MCF 10A (cell line): ENCODE results near the gene ST3GAL3. TPM values are rescaled to one million over a fixed set of nuclear protein-coding genes. Genes with fewer than 3 reads are reported as not detected.
A peak's percentile ranks its signal among the peaks of the same experiment; 100 is the strongest.

Experiments
- BruUV-seq: library from RNA; stranded (reverse); fragments of 400-500 nt; replicated peaks from 2 replicates; lab custom pipeline; 2021; lab: Mats Ljungman, UMichigan
- CTCF ChIA-PET: fragments of 300-600 bp; sonication (Branson Sonifier 250); formaldehyde crosslinking; extraction: SDS; loops from one replicate; lab custom pipeline; 2021; ENCODE audit warnings: antibody characterized with exemption, inconsistent platforms; lab: Yijun Ruan, JAX
- POLR2A ChIA-PET: fragments of 300-600, 350-650 bp; sonication (Branson Sonifier 250); formaldehyde crosslinking; extraction: SDS; loops from one replicate; lab custom pipeline; 2020; ENCODE audit warnings: antibody characterized with exemption, inconsistent platforms; lab: Yijun Ruan, JAX
- DNase-seq: peaks from one replicate; pipeline ENCODE4 v3.0.0-alpha.2; 2018; ENCODE audit not compliant: unreplicated experiment
- H3K27ac Mint-ChIP-seq: one replicate; pipeline ENCODE4 v1.8.0; 2022; ENCODE audit warnings: mild to moderate bottlenecking, low read depth, mixed read lengths; ENCODE audit not compliant: unreplicated experiment
- H3K27me3 Mint-ChIP-seq: one replicate; pipeline ENCODE4 v1.8.0; 2022; ENCODE audit warnings: mixed read lengths; ENCODE audit not compliant: insufficient read depth, unreplicated experiment
- H3K36me3 Mint-ChIP-seq: one replicate; pipeline ENCODE4 v1.8.0; 2022; ENCODE audit warnings: mild to moderate bottlenecking, moderate library complexity, mixed read lengths; ENCODE audit not compliant: insufficient read depth, unreplicated experiment
- H3K4me1 Mint-ChIP-seq: one replicate; pipeline ENCODE4 v1.8.0; 2022; ENCODE audit warnings: mixed read lengths; ENCODE audit not compliant: insufficient read depth, unreplicated experiment
- H3K4me3 Mint-ChIP-seq: one replicate; pipeline ENCODE4 v1.8.0; 2022; ENCODE audit warnings: mild to moderate bottlenecking, moderate library complexity, mixed read lengths; ENCODE audit not compliant: unreplicated experiment
- H3K9me3 Mint-ChIP-seq: one replicate; pipeline ENCODE4 v1.8.0; 2022; ENCODE audit warnings: mixed read lengths; ENCODE audit not compliant: unreplicated experiment
- CTCF ChIP-seq: fragments of 200-600 bp; IDR thresholded peaks from one replicate; pipeline ENCODE4 v1.8.0; 2022; ENCODE audit warnings: antibody characterized with exemption, mild to moderate bottlenecking; ENCODE audit not compliant: unreplicated experiment
- intact Hi-C: fragments of 100-400 bp; cut with micrococcal nuclease; formaldehyde crosslinking; loops from 2 replicates; pipeline ENCODE4 v1.14.1; 2022
- total RNA-seq: library from RNA; stranded (reverse); gene quantifications from 2 replicates; pipeline ENCODE4 v1.2.3, GENCODE V29; 2022

The ST3GAL3 gene
- total RNA-seq, 1 experiment from 2014 or later = 24.2 TPM

GRCh38 chr1:43769350-43769908, 62.1 kb downstream of the ST3GAL3 start:
- intact Hi-C loops = loop anchor here (10.0 kb wide), 1 partner anchor 115 kb away; the partner anchor contains the start of gene KDM4A
- no TSS peak for BruUV-seq

DNA sequence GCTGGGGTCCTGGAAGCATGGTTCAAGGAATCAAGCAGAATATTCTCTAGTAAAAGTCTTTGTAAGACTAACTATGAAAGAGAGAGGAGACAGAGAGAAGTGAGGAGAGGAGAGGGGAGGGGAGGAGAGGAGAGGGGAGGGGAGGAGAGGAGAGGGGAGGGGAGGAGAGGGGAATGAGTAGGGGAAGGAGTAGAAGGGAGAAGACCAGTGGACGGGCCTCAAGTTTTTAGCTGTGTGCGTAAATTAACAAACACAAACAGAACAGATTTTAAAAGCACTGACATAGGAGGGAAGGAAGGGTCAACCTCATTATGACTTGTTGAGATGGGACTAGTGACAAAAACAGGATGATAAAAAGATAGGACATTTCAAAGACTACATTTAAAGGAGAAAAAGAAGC, 62.8 kb downstream of the ST3GAL3 start:
- CTCF ChIA-PET = interaction anchor here (1.4 to 9.2 kb wide), 2 partner anchors 160 to 176 kb away, joined by 4 to 369 read pairs; partner anchors contain the start of gene ARTN
- Mint-ChIP-seq H3K27me3 (no peaks in the 10 kb centered on the region), H3K36me3 (peaks cover 8% of the 10 kb centered on the region), H3K4me3 (no peak overlapping the region), H3K4me1 (peaks cover 18% of the 10 kb centered on the region), H3K9me3 (no peaks in the 10 kb centered on the region), H3K27ac (peak overlapping the region; percentile 50)
- POLR2A ChIA-PET = interaction anchor here (0.7 kb wide), 1 partner anchor 159 kb away, joined by 3 read pairs; no protein-coding TSS in a partner anchor
- intact Hi-C loops = no loop called here
- DNase-seq = no peak
- TF ChIP-seq CTCF = no peak
- BruUV-seq = no TSS peak

More at GRCh38 chr1:43769350-43769908, 62.1 kb downstream of the ST3GAL3 start:
- Mint-ChIP-seq H3K4me1 (peaks cover 13% of the 10 kb centered on the region), H3K27ac (no peak overlapping the region), H3K4me3 (no peak overlapping the region), H3K27me3 (no peaks in the 10 kb centered on the region), H3K9me3 (no peaks in the 10 kb centered on the region), H3K36me3 (peaks cover 7% of the 10 kb centered on the region)
- ChIA-PET POLR2A (no interaction called here), CTCF (interaction anchor here (0.7 to 9.2 kb wide), 3 partner anchors 89 to 176 kb away, joined by 4 to 369 read pairs (median 5); partner anchors contain the start of gene ARTN)
- TF ChIP-seq CTCF = no peak
- DNase-seq = no peak

DNA sequence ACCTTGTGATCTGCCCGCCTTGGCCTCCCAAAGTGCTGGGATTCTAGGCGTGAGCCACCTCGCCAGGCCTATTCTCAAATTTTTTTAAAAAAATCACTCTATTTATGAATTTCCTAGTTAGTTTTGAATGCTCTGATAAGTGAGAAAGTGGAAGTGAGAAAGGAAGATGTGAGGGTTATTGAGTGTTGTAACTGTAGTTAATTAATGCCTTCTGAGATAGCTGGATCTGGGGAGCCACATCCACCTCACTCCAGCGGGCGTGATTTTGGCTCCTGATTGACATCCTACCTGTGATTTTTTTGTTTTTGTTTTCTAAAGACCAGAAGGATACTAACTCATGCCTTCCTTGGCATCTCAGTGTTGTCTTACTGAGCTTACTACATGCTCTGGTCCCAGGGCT, 65.6 kb downstream of the ST3GAL3 start:
- H3K9me3 Mint-ChIP-seq = no peaks in the 10 kb centered on the region
- H3K4me3 Mint-ChIP-seq = no peak overlapping the region
- intact Hi-C loops = no loop called here
- no peaks in the 10 kb centered on the region for H3K27me3 Mint-ChIP-seq
- DNase-seq = no peak
- ChIA-PET CTCF (interaction anchor here (0.7 to 3.6 kb wide), 4 partner anchors 9 to 275 kb away, joined by 3 to 17 read pairs (median 6); no protein-coding TSS in a partner anchor), POLR2A (interaction anchor here (1.0 to 1.6 kb wide), 2 partner anchors 11 to 162 kb away, joined by 3 to 4 read pairs; no protein-coding TSS in a partner anchor)
- H3K4me1 Mint-ChIP-seq = peaks cover 18% of the 10 kb centered on the region
- peak overlapping the region; percentile 26 for H3K27ac Mint-ChIP-seq
- H3K36me3 Mint-ChIP-seq = peaks cover 15% of the 10 kb centered on the region
- no peak for TF ChIP-seq CTCF
- BruUV-seq = no TSS peak

- peak overlapping the region; percentile 69 for H3K27ac Mint-ChIP-seq
- intact Hi-C loops = no loop called here
- DNase-seq = no peak
- H3K36me3 Mint-ChIP-seq = peaks cover 20% of the 10 kb centered on the region
- H3K4me1 Mint-ChIP-seq = peaks cover 18% of the 10 kb centered on the region
- BruUV-seq = no TSS peak
- no peaks in the 10 kb centered on the region for H3K9me3 Mint-ChIP-seq
- ChIA-PET POLR2A (interaction anchor here (0.7 to 1.6 kb wide), 4 partner anchors 8 to 161 kb away, joined by 3 to 5 read pairs (median 4); no protein-coding TSS in a partner anchor), CTCF (interaction anchor here (0.5 to 3.6 kb wide), 3 partner anchors 10 to 166 kb away, joined by 3 to 17 read pairs (median 3); no protein-coding TSS in a partner anchor)
- no peak for TF ChIP-seq CTCF
- no peak overlapping the region for H3K4me3 Mint-ChIP-seq
- no peaks in the 10 kb centered on the region for H3K27me3 Mint-ChIP-seq
These were observed 66.5 kb downstream of the ST3GAL3 start for GRCh38 chr1:43773821-43774220.
